Stimulated activated CD8-positive, alpha-beta memory T cell treated with anti-CD3 and anti-CD28 coated beads, Interleukin-15, amount 100 ng/mL, for 24 hours (primary cell): Measurements from ENCODE around the gene CCM2.
A peak's percentile ranks its signal among the peaks of the same experiment; 100 is the strongest.

Experiments used
- DNase-seq: peaks from one replicate; pipeline ENCODE4 v3.0.0-alpha.2; 2020; ENCODE audit warnings: low read depth

CCM2 gene

DNA sequence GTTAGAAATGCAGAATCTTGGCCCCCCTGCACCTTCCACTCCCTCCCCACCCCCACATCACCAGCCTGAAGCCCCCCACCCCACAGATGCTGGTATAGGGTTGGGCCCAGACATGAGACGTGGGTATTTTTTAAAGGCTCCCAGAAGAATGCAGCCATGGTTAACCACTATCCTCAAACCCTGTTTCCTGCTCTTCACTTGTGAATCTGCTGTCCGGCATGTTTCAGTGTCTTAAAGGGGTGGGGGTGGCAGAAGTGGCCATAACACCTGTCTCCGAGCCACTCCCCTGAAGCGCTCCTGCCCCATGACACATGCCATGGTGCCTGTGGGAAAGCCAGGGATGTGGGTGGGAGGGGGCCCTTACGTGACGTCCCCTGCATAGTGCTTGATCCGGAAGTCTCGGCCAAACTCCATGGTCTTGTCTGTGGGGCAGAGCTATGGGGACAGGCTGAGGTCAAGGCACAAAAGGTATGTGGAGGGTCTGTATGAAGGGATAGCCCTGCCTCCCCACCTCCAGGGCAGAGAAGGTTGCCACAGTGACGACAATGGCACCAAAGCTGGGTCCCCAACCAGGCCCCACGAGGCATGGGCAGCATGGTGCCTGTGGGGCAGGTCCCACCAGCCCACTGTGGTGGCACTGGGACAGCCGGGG, 30.8 kb upstream of the CCM2 start:
- DNase-seq: no peak

DNA sequence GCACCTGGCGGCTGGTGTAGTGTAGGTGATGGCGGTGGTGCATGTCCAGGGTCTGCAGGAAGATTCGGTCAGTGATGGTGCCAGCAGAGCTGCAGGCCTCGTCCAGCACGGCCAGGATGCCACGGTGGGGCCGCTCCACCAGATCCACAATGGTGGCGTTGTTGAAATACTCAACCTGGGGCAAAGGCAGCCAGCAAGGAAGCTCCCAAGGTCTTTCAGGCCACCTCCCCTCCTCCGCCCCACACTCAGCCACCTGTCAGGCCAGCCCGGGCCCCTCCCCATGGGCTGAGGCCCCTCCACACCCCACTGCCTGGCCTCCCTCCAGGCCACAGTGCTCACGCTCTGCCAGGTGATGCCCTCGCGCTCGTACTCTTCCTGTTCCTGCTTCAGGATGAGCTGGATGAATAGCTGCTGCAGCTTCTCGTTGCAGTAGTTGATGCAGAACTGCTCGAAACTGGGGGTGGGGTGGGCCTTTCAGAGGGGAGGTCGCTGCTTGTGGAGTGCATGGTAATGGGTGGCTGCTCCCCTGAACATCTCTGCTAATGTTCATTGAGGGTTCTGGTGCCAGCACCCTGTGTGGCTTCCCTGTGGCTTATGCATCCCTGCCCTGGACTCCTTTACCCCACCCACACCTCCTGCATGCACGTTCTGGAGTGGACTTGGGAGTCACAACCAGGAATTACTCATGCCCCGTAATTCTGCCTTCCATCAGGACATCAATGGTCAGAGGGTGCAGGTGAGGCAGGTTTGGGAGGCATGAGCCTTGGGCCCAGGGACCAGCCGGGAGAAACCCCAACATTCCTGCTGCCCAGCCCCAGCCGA, 30.1 kb upstream of the CCM2 start:
- DNase-seq: no peak

DNA sequence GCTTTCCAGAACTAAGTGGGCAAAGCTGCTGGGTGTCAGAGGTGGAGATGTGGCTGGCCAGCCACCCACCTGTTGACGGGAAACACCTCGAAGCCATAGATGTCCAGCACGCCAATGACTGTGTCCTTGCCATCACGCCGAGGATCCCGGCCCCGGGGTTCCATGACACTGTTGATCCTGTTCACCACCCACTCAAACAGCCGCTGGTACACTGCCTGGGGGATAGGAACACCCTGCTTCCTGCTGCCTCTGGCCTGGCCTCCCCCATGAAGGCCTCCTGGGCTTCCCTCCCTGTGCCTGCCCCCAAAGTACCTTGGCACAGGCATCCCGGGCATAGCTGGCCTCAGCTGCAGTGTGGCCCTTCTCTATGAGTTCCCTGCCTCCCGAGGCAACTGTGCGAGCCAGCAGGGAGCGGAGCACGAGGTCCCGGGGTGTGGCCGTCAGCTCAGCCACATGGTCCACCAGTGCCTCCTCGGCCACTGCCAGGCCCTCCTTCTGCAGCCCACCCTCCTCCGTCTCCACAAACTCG, 29.4 kb upstream of the CCM2 start:
- DNase-seq: no peak

DNA sequence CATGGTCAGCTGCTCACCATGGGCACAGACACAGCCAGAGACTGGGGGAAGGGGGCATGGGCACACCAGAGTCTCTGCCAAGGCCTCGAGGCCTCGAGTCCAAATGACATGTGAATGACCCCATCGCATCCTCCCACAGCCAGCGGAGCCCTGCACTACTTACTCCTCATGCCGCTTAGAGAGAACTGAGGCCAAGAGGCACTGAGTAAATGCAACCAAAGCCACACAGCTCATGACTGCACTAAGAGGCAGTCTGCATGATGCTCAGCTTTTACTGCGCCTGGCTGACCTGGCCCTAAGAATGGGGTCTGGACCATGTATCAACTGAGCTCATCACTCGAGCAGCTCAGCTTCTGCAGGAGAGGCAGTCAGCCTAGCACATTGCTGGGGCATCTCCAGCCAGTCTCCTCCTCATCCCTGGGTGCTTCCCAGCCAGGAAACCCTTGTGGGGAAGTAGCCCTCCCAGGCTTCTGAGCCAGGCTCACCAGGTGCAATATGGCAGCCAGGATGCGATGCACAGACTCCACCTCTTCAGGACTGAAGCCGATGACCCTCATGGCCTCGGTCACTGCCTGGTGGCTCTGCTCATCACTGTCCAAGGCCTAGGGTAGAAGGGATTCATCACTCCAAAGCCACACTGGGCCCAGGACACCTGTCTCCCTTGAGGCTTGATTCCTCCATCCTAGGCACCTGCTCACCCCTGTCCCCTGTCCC, 28.7 kb upstream of the CCM2 start:
- DNase-seq: no peak

DNA sequence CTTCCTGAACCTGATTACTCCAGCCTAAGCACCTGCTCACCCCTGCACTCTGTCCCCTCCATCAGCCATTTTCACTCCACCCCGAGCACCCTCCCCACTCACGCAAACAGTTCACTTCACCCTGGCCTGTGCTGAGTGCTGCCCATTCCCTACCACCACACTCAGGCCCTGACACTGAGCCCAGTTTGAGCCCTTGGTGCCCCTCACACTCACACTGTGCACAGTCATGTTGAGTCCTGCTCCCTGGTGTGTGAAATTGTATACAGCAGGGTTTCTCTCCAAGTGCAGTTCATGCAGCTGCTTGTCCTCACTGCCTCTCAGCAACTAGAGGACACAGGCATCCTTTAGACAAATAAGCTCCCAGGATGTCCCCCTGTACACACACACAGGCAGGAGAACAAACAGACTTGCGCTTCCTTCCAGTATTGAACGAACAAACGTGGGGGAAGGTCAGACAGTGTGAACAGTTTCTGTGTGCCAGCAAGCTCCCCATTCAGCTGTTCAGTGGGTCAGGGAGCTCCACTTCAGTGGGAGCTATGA, 28.0 kb upstream of the CCM2 start:
- DNase-seq: no peak

DNA sequence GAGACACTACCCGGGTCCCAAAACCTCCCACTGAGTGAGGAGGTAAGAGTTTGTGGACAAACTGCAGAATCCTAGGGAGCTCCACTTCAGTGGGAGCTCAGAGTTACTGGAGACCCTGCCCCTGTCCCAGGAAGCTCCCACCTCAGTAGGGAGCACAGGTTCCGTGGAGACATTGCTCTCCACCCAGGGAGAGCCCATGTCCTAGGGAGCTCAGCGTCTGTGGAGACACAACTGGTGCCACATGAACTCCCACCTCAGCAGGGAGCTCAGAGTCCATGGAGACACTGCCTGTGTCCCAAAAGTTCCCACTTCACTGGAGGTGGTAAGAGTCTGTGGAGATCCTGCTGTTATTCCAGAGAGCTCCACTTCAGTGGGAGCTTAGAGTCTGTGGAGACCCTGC, 27.4 kb upstream of the CCM2 start:
- no peak for DNase-seq

DNA sequence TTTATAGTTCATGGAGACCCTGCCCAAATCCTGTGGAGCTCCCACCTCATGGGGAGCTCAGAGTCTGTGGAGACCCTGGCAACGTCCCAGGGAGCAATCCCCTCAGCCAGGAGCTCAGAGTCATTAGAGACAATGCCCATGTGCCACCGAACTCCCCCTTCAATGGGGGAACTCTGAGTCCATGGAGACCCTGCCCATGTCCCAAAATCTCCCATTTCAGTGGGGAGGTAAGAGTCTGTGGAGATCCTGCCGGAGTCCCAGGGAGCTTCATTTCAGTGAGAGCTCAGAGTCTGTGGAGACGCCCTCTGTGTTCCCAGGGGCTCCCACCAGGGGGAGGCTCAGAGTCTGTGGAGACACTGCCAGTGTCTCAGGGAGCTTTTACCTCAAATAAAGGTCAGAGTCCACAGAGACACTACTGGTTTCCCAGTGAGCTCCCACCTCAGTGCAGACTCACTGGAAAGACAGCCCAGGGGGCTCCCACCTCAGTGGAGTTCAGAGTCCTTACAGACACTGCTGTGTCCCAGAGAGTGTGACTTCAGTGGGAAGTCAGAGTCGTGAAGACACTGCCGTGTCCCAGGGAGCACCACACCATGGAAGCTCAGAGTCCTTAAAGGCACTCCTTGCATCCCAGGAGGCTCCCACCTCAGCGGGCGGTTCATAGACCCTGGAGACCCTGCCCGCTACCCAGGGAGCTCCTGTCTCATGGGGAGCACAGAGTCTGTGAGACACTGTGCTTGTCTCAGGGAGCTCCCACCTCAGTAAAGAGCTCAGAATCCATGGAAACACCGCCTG, 26.2 kb upstream of the CCM2 start:
- no peak for DNase-seq

DNA sequence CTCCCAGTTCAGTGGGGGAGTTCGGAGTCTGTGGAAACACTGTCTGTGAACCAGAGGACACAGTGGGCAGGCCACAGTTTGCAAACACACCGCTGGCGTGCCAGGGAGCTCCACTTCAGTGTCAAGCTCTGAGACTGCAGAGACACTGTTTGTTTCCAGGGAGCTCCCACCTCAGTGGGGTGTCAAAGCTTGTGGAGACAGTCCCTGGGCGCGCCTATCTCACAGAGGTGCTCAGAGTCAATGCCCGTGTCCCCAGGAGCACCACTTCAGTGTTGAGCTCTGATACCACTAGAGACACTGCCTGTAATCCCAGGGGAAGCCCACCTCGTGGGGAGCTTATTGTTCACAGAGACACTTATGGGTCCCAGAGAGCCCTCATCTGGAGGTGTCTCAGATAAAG, 25.5 kb upstream of the CCM2 start:
- DNase-seq: no peak

DNA sequence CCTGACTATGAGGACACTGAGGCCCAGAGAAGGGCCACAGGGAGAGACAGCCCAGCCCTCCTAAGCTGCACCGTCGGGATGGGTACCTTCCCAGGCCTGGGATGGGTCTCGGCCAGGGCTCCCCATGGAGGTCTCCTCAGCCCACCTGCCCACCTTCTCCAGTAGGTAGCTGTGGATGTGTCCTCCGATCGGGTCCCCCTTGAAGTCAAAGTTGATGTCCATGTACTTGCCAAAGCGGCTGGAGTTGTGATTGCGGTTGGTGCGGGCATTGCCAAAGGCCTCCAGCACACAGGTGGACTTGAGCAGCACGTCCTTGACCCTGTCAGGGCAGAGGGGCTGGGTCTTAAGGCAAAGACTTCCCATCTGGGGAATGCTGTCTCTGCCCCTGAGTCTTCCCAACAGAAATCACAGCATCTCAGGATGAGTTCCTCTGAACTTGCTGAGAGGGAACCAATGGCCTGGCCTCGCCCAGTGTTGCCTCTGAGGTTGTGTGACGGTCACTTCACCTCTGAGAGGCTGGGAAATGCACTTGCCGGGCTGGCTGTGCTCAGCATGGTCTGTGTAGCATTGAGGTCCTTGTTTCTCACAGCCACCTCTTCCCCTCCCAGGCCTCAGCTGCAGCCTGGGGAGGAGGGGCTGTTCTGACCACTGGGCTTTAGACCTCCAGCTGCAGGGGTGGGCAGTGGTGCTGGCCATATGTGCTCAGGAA, 24.5 kb upstream of the CCM2 start:
- DNase-seq: no peak

DNA sequence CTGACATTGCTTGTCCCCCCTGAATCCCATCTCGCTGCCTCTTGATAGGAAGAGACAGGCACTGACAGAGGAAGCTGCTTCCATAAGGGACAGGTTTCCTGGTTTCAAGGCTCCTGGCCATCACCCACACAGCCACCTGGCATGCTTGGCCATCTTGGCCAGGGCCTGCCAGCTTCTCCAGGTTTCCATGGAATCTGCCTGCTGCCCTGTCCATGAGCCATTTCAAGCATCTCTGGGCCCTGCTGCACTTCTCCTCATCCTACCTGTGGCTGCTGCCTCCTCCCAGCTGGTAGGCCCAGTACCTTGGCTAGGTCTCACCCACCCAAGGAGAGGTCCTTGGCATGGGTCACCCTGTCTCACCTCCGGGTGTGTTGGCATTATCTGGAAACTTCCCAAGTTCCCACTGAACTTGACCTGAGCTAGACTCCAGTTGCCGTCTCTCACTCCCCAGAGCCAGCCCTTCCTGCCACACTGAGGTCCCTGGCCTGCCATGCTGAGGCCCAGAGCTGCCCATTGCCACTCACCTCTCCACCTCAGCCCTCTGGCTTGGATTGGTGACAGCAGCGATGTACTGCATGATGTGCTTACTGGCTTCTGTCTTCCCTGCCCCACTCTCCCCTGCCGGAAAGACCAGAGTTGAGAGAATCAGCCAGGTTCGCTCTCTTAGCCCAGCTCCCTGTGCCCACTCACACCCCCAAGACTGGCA, 23.8 kb upstream of the CCM2 start:
- DNase-seq: no peak

DNA sequence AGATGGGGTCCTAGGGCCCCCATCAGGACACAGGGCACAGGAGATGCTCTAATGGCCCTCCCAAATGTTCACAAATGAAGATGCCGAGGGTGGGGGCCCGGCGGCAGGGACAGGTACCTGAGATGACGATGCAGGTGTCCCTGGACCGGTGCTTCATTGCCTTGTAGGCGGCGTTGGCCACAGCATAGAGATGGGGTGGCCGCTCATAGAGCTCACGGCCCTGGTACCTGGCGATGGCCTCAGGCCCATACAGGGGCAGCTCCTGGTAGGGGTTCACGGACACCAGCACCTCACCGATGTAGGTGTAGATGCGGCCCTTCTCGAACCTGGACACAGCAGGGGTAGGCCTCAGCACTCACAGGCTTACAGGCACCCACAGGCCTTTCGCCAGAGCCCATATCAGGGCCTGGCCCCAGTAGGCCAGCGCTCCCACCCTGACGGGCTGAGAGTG, 23.2 kb upstream of the CCM2 start:
- no peak for DNase-seq

DNA sequence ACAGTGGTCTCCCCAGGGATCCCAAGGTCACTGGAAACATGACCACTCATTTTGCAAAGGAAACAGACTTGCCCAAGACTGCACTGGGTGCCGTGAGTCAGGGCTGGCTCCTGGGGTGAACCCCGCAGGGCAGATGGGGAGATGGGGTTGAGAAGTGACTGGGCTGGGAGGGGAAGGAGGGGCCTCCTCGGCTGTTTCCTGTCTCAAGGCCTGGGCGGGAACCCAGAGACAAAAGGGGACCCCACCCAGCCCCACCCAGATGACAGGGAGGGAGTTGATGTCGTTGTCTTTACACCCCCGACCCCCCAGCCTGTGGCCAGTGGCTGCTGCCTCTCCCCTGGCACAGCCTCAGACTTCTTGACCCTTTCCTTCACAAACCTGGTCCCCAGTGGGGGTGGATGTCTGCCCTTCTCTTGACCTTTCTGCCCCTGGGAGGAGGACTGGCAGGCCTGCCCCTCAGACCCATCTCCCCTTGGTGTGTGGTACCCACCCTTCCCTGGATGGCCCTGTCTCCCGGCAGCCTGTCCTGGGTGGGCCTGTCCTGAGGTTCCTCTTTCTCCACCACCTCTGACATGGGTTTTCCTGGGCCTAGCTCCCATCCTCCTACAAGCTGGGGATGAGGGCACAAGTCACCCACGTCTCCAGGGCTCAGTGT, 22.6 kb upstream of the CCM2 start:
- no peak for DNase-seq

DNA sequence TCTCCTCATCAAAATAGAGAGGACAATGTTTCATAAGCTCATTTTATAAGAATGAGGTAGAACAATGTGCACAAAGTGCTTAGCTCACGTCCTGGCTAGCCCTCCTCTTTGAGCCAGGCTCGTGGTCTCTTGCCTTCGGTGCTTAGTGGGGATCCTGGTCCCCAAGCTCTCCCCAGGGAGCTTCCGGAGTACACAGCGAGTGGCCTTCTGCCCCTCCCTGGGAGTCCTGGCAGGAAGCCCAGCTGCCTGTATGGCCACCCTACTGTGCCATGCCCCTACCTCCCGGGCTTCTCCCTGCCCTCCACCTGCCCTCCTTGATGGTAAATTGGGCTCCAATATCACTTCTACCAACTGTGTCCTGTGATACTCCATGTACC, 22.1 kb upstream of the CCM2 start:
- DNase-seq: no peak

DNA sequence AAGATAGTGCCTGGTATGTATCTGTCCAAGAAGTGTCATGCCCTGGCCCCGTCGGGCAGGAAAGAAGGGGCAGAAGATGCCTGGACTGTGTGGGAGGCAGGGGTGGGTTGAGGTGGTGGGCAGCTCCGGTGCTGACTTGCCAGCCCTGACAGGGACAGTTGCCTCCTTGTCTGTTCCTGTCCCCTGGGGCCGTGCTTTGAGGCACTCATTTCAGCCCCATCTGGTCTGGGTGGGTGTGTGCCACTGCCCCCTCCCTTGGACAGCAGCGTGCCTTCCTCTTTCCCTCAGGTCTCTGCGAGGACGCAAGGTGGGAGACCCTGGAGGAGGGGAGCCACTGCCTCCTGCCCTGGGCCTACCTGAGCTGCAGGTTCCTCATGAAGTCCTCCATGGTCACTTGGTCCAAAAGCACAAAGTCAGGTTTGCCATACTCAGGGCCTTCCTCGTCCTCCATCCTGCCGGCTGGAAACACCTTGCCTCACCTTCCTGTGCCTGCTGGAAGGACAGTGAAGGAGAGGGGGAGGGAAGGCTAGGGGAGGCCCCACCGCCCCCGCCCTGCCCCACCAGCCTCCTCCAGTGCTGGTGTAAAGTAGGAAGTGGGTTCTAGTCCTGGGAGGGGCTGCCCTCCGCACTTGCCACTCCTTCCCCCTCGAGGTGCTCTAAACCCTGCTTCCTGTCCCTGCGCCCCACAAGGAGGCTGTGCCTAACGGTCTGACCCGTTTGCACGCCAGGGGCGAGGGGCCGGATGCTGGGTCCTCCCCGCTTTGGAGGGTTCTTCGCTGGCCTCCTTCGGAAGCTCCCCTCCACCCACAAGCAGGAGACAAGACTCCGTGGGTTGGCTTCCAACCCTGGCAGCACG, 21.3 kb upstream of the CCM2 start, which contains the start of gene MYO1G:
MYO1G (minus strand) TSS at position 505 of the 856 bp plus-strand sequence; CDS start at position 451, 54 bp downstream.
- DNase-seq: peak; percentile 56

DNA sequence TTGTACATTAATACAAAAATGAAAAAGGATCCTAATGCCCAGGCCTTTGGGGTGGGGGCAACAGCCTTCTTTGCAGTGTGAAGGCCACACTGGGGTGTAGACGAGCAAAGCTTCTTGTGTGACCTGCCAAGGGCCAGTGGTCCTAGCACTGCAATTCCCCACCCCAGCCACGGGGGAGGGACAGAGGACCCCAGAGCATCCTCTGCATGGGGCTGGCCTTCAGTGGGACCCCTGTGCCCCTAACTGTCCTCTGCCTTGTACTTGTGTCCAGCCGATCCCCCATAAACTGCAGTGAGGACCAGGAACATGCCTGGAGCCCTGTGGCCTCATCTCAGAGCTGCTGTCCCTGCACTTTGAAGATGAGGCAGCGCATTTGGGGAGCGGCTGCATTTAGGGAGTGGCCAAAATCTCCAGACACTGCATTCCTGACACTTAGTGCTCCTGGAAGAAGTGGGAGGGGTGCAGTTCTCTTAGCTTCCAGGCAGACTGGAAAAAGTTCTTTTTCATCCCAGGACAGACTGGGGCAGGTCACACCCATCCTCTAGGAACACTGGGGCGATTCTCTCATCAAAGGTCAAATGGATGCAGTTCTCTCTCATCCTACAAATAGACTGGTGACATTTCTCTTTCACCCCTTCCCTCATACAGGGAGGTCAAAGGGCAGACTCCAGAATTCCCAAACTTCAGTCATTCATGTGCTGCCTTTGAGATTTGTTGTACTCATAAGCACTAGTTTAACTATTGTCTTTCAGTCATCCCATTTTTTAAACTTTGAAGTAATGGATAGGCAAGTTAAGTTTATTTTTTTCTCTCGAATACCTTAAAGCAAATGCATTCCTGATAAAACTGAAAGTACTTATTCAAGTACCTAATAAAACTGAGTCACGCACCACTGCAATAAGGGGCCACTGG, 20.3 kb upstream of the CCM2 start:
- no peak for DNase-seq

DNA sequence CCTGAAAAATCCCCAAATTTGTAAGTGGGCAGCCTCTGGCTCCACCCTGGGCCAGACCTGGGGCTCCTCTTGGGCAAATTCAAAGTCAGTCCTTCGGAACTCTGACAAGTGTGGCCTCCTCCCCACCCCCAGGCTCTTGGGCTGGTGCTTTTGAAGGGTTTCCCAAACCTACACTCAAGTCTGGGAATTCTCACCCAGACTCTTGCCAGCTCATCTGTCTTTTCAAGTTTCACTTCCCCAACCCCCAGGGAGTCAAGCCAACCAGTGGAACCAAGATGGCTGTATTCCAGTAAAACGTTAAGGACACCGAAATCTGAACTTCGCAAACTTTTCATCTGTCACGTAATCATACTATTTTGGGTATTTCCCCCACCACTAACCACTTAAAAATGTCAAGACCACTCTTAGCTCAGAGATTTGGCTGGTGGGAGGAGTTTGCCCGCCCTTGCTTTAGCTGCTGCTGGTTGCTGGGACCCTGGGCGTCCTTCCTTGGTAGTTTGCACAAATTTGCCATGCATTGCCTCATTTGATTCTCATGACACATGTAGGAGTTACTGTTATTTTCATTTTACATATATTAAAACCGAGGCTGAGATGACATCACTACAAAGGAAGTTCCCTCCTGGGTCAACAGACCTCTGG, 19.5 kb upstream of the CCM2 start:
- DNase-seq: no peak

DNA sequence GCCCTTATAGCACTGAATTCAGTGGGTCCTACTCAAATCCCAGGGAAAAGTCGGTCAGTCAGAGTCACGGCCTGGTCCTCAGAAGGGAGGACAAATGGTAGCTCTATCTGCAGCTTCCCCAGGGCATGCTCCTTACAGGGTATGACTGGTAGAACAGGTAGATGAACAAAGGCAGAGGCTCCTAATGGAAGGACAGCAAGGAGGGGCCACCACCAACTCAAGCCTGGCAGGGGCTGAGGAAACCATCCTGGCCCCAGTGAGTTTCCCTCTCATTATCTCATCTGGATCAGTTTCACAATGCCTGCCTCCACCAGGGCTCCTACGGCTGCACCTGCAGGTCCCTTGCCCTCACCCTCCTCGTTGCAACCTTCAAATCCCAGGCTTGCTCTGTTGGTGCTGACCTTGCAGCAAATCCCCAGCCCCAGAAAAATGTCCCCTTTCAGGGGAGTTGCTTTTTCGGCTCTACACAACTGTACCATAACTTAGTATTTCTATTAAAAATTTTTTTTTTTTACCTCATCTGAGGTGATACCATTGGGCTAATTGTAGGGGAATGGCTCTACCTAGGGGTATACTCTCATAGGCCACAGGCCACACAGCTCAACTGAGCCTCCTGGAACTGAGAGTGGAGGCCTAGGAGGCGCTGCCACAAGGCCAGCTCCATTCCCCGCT, 18.8 kb upstream of the CCM2 start:
- DNase-seq: no peak
